HG03060 (cell line): ENCODE data around the gene ASB4.

Experiments used
- ATAC-seq: cut with Tn5 transposase; IDR thresholded peaks from one replicate; pipeline ENCODE4 v1.9.1; 2021; ENCODE audit warnings: low read depth, moderate number of reproducible peaks; ENCODE audit not compliant: unreplicated experiment

The ASB4 gene

GRCh38 chr7:95525503-95525902 is 39.8 kb downstream of the ASB4 start:
- ATAC-seq: no peak

GRCh38 chr7:95526128-95526738 is 40.5 kb downstream of the ASB4 start:
- ATAC-seq: no peak

- no peak for ATAC-seq
Measured at GRCh38 chr7:95527033-95527775, 41.5 kb downstream of the ASB4 start.

- ATAC-seq: no peak
Measured at GRCh38 chr7:95527776-95528250, 42.1 kb downstream of the ASB4 start.

GRCh38 chr7:95529701-95530100 is 44.0 kb downstream of the ASB4 start:
- no peak for ATAC-seq

GRCh38 chr7:95530881-95531280 is 45.1 kb downstream of the ASB4 start:
- ATAC-seq: no peak

- ATAC-seq: no peak
Measured at GRCh38 chr7:95531605-95532219, 46.0 kb downstream of the ASB4 start.

- no peak for ATAC-seq
Measured at GRCh38 chr7:95534796-95535195, 49.1 kb downstream of the ASB4 start.

GRCh38 chr7:95535662-95536061 is 49.9 kb downstream of the ASB4 start:
- ATAC-seq: no peak

- no peak for ATAC-seq
Measured at GRCh38 chr7:95536656-95537311, 51.0 kb downstream of the ASB4 start.

- ATAC-seq: no peak
Measured at GRCh38 chr7:95537468-95537867, 51.7 kb downstream of the ASB4 start.

GRCh38 chr7:95539426-95539825 is 53.7 kb downstream of the ASB4 start:
- ATAC-seq: no peak

- ATAC-seq: no peak
Measured at GRCh38 chr7:95540366-95540765, 54.6 kb downstream of the ASB4 start.

- ATAC-seq: no peak
Measured at GRCh38 chr7:95543312-95543711, 57.6 kb downstream of the ASB4 start.

GRCh38 chr7:95544171-95544570 is 58.4 kb downstream of the ASB4 start:
- ATAC-seq: no peak

- ATAC-seq: no peak
Measured at GRCh38 chr7:95545007-95545615, 59.4 kb downstream of the ASB4 start.

GRCh38 chr7:95545673-95546072 is 59.9 kb downstream of the ASB4 start:
- ATAC-seq: no peak

GRCh38 chr7:95546647-95547046 is 60.9 kb downstream of the ASB4 start:
- ATAC-seq: no peak

GRCh38 chr7:95547361-95548348 is 61.9 kb downstream of the ASB4 start:
- ATAC-seq: no peak
